GM12878 (cell line): ENCODE results near the gene AQP2.

Experiments
- ATF7 ChIP-seq: fragments of 450-650 bp; IDR thresholded peaks from 2 replicates; pipeline ENCODE4 v1.6.1; 2016; ENCODE audit warnings: low read depth, mild to moderate bottlenecking
- ETV6 ChIP-seq, 2 experiments: fragments of 450-650 bp in 1 of 2; IDR thresholded peaks in 1 of 2; conservative IDR thresholded peaks in 1 of 2; 2 replicates each; pipeline ENCODE4 v1.6.1; 2014; ENCODE audit warnings: antibody characterized with exemption in 1 of 2, borderline replicate concordance in 1 of 2, low read depth in 1 of 2, mild to moderate bottlenecking in 1 of 2, moderate library complexity in 1 of 2
- KAT2A ChIP-seq: conservative IDR thresholded peaks from 2 replicates; pipeline ENCODE4 v1.6.1; 2011; ENCODE audit warnings: low read depth, low read length; ENCODE audit not compliant: control insufficient read depth
- SIN3A ChIP-seq: IDR thresholded peaks from 2 replicates; pipeline ENCODE4 v1.6.1; 2012; ENCODE audit warnings: low read depth, low read length, improper control_type of control experiment
- ZNF384 ChIP-seq: IDR thresholded peaks from 2 replicates; pipeline ENCODE4 v1.6.1; 2012; ENCODE audit warnings: low read depth, mild to moderate bottlenecking, low read length, improper control_type of control experiment, borderline replicate concordance
- TF ChIP-seq, protein P1 (sequence below), 3 experiments: IDR thresholded peaks in 2 of 3; conservative IDR thresholded peaks in 1 of 3; 2 replicates each; pipeline ENCODE4 v1.5.1; 2011; ENCODE audit warnings: low read depth in 3 of 3, low read length in 3 of 3, mild to moderate bottlenecking in 3 of 3, control low read depth in 2 of 3, moderate library complexity in 2 of 3, inconsistent platforms in 1 of 3, mixed read lengths in 1 of 3; ENCODE audit not compliant: control insufficient read depth in 2 of 3, insufficient read depth in 1 of 3; ENCODE audit errors: extremely low read depth in 1 of 3

DNA sequence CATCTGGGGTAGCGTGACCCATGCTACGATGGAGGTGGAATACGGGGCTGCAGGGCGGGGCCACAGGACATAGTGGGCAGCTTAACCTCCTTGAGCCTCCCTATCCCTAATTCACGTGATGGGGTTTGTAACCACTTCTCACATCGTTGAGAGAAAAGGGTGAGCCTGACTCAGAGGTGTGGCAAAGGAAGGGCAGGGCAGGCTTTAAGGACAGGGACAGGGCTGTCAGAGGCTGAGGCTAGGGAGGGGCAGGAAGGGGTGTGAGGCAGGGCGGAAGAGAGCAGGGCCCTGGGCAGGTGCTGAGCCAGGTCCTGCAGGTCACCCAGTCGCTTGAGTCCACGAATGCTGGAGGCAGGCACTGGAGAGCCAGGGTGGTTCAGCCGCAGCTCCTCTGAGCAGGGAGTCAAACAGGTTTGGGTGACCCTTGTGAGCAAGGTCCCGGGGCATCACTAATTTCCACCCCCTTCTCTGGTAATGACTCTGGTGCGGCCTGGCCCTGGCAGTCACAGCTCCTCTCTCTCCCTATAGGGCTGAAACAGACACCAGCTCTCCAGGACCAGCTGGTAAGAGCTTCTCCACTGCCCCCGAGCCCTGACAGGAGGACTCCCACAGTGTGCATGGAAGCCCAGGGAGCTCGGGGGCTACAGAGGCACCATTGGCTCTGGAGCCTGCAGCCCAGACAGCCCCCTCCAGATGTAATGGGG is 7.5 kb upstream of the AQP2 start:
- TF ChIP-seq, protein P1, sequence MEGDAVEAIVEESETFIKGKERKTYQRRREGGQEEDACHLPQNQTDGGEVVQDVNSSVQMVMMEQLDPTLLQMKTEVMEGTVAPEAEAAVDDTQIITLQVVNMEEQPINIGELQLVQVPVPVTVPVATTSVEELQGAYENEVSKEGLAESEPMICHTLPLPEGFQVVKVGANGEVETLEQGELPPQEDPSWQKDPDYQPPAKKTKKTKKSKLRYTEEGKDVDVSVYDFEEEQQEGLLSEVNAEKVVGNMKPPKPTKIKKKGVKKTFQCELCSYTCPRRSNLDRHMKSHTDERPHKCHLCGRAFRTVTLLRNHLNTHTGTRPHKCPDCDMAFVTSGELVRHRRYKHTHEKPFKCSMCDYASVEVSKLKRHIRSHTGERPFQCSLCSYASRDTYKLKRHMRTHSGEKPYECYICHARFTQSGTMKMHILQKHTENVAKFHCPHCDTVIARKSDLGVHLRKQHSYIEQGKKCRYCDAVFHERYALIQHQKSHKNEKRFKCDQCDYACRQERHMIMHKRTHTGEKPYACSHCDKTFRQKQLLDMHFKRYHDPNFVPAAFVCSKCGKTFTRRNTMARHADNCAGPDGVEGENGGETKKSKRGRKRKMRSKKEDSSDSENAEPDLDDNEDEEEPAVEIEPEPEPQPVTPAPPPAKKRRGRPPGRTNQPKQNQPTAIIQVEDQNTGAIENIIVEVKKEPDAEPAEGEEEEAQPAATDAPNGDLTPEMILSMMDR (IDR thresholded peaks at IDR 0.05 in 2 of 3, conservative IDR thresholded peaks at IDR 0.05 in 1 of 3; ENCODE audit: control insufficient read depth in 2 of 3, extremely low read depth in 1 of 3, insufficient read depth in 1 of 3, low read depth in 3 of 3, low read length in 3 of 3): no peak
- TF ChIP-seq ATF7 (no peak), KAT2A (no peak), ETV6 (conservative IDR thresholded peaks at IDR 0.05 in 1 of 2, IDR thresholded peaks at IDR 0.05 in 1 of 2; ENCODE audit: borderline replicate concordance in 1 of 2, low read depth in 1 of 2) (no peak), SIN3A (no peak), ZNF384 (no peak)
